SHP77 treated with DMSO at 0.1 percent for 48 hours (cell line): ENCODE measurements around the gene CTNNA3.

ENCODE experiments used
- DNase-seq: peaks from one replicate; lab custom pipeline; 2025; lab: John Stamatoyannopoulos, UW

Gene CTNNA3

DNA sequence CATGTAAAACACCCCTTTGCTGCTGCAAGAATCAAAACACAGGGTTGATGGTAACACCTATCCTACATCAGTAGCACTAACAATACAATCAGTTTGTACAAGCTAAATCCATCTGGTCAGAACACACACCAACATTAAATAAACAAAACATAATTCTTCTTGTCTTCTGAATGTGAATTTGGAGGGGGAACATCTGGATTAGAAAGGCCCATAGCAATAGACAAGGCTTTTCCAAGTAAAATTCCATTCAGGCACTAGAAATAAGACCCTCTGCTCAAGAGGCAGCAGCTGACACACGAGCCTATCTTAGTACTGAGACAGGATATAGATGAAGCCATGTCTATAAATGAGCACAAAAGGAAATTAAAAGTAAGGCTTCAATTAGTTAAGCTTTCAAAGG lies 1610.1 kb downstream of the CTNNA3 start:
- DNase-seq = peak; percentile 6

DNA sequence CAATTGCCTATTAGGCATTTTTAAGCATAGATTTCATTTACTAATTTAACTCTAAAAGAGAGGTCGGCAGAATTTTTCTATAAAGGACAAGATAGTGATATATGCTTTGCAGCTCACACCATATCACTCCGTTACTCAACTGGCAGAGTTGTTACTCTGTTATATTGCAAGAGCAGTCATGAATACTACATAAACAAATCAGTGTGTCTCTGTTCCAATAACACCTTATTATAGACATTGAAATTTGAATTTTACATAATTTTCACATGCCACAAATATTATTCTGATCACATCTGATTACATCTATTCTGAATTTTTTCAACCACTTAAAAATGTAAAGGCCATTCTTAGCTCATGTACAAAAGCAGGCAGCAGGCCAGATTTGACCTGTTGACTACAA lies 1624.1 kb downstream of the CTNNA3 start:
- DNase-seq = no peak

- DNase-seq = no peak
Measured at GRCh38 chr10:66058594-66058993, 1637.4 kb downstream of the CTNNA3 start.

DNA sequence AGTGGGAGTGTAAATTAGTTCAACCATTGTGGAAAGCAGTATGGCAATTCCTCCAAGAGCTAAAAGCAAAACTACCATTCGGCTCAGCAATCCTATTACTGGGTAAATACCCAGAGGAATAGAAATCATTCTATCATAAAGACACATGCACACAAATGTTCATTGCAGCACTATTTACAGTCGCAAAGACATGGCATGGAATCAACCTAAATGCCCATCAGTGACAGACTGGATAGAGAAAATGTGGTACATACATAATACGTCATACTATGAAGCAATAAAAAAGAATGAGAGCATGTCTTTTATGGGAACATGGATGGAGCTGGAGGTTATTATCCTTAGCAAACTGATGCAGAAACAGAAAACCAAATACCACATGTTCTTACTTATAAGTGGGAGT lies 1646.7 kb downstream of the CTNNA3 start:
- DNase-seq = no peak

DNA sequence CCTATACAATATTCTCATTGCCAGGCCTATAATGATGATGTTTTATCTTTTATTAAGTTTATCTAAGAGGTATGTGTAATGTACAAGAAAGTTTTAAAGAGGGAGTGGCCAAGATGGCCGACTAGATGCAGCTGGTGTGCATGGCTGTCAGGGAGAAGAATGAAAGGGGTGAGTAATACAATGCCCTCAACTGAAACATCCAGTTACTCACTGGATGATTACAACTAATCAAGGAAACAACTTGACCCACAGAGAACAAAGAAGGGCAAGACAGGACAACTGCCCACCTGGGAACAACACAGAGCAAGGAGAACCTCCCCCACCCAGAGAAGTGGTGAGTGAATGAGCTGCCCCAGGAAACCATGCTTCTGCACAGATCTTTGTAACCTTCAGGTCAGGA lies 1650.1 kb downstream of the CTNNA3 start:
- DNase-seq = no peak

DNA sequence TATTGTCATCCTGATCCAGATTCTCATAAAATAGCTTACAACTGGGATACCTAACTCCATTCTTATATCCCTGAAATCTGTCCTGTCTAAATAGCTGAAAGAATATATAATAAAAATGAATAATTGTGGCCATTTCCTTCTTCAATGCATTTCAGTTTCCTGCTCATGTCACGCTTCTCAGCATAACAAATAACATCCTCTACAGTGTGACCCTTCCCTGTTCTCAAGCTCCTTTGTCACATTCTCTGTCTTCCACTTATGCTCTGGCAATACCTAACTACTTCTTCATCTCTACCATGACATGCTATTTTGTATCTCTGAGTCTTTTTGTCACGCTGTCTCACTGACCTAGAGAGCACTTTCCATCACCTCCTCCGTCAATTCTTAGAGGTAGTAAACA lies 1654.2 kb downstream of the CTNNA3 start:
- no peak for DNase-seq

DNA sequence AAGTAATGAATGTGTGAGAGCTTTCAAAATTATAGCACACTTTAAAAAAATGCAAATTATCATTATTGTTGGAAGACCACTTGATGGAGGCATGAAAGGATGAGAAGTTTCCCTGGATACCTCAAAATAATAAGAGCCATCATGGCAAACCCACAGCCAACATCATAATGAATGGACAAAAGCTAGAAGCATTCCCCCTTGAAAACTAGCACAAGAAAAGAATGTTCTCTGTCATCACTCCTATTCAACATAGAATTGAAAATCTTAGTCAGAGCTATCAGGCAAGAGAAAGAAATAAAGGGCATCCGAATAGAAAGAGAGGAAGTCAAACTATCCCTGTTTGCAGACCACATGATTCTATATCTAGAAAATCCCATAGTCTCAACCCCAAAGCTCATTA lies 1657.4 kb downstream of the CTNNA3 start:
- no peak for DNase-seq

GRCh38 chr10:66026321-66026720 lies 1669.7 kb downstream of the CTNNA3 start:
- DNase-seq = no peak

DNA sequence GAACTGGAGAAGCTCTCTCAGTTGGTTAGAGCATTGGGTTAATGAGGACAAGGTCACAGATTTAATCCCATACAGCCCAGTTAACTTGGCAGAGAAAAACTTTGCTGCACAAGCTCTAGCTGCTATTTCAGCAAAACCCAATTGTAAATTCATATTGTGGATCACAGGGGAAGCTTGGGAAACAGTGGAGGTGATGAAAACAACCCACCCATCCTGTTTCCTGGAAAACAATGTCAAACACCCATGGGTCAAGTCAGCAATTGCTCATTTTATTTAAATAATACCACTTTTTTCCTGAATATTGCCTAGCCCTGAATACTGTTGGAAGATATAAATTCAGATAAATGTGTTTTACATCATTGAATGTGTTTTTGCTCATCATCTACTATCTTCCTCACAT lies 1670.8 kb downstream of the CTNNA3 start:
- DNase-seq = no peak

- DNase-seq = no peak
Measured at GRCh38 chr10:66021423-66021822, 1674.6 kb downstream of the CTNNA3 start.

- no peak for DNase-seq
Measured at GRCh38 chr10:66008221-66008620, 1687.8 kb downstream of the CTNNA3 start.

GRCh38 chr10:66006411-66006810 lies 1689.6 kb downstream of the CTNNA3 start:
- DNase-seq = no peak

DNA sequence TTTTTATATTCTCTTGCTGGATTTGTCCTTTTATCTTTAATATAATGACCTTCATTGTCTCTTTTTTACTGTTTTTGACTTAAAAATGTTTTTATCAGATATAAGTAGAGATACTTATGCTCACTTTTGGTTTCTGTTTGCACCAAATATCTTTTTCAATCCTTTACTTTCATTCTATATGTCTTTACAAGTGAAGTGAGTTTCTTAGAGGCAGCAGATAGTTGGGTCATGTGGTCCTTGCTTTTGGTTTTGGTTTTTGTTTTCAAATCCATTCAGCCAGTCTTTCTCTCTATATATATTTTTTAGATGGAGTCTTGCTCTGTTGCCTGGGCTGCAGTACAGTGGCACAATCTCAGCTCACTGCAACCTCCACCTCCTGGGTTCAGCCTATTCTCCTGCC lies 1702.5 kb downstream of the CTNNA3 start:
- DNase-seq = no peak

- DNase-seq = no peak
Measured at GRCh38 chr10:65968871-65969270, 1727.1 kb downstream of the CTNNA3 start.

- DNase-seq = no peak
Measured at GRCh38 chr10:65968437-65968836, 1727.6 kb downstream of the CTNNA3 start.

GRCh38 chr10:65964205-65964604 lies 1731.8 kb downstream of the CTNNA3 start:
- no peak for DNase-seq

DNA sequence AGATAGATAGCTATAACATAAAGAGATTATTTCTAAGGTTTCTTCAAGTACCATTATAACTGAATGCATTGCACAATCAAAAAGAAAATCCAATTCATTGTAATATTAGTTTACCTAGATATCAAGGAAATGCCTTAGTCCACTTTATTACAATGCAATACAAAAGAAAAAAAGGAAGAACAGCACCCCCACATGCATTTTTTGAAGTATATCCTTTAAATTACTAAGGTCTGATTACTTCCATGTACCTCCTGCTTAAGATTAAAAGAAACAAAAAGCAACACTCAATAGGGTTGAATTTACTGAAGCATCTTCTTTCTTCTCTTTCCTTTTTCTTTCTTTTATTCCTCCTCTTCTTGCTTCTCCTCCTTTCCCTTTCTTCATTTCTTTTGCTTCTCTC lies 1743.9 kb downstream of the CTNNA3 start:
- no peak for DNase-seq

- no peak for DNase-seq
Measured at GRCh38 chr10:65950075-65950474, 1745.9 kb downstream of the CTNNA3 start.

GRCh38 chr10:65949526-65949925 lies 1746.5 kb downstream of the CTNNA3 start:
- no peak for DNase-seq

DNA sequence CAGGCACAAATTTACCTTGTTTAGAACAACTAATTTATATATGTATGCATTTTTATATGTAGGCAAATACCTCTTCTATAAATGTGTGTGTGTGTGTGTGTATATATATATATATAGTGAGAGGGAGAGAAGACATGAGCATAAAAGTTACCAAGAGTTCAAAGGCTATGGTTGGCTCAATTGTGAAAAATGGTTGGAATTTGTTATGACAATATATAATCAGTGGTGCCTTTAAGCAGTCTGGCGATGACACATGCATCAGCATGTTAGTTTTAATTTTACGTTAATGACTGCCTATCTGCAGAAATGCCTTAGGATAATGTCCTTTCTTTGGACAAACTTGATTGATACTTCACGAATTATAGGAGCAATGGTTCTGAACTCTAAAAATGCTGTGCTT lies 1750.9 kb downstream of the CTNNA3 start:
- DNase-seq = no peak

DNA sequence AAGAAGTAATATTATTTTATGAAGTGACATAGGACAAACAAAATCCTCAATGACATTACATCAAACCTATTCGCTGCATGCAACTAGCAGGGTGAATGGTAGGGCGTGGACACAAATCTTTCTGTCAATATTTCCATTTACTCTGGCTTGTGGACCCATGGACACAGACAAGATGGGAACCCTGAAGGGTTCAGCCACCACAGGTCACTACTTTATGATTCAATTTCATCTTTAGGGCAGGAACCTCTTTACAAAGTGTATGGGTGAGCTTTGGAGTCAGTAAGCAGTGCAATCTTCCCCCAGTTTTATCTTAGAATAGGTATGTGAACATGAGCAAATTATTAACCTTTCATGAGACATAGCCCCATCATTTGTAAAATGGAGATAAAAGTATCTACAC lies 1752.5 kb downstream of the CTNNA3 start:
- DNase-seq = no peak

DNA sequence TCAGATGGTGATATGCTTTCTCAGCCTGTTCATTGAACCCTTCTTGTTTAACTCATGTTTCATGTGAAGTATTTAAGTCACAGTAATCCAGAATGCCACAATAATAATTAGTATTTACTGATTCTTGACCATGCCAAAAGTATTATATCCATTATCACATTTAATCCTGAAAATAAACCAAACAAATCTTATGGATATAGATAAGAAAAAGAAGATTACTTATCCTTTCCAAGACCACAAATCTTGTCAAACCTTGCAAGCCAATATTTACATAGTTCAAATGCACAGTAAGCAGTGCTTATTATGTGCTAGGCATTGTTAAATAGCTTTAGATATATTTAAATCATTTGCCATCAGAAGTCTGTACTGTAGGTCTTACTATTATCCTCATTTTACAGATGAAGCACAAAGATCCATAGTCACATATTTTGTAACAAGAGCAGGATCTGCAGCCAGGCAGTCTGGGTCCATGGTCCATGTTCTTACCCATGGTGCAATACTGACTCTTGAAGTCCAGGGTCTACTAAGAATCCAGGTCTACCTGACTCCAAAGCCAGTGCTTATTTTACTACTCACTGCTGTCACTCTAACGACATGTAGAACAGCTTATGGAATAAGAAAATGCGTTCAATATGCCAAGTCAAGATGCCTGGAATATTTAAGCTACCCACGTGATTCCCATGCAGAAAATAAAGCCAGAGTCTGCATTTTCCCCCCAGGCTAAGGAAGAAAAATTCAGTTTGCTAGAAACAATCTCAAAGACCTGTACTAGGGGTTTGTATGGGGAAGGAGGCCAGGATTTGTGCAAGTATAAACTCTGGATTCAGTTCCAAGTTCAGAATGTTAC lies 1755.0 kb downstream of the CTNNA3 start:
- no peak for DNase-seq

DNA sequence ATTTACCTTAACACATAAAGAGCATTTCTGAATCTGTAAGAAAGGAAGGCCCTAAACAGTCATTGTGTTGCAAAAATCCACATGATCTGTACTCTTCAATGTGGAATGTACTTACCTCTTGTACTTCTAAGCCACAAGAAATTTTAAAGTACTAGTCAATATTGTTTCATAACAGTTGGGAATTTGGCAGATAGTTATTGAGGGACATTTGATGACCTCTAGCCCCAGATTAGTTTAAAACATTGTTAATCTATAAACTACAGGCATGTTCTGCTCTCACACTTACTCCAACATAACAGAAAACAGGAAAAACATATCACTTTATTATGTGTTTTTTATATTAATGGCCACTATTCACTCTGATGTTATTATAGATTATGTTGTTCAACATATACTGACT lies 1755.9 kb downstream of the CTNNA3 start:
- DNase-seq = no peak
